GM21360 (cell line): ENCODE data around the gene SLC35B2.
"Not testable (repeated sequence)": the region's sequence is repeated elsewhere in the genome, so short reads cannot be mapped to it uniquely, and the experiment has no call there.

Source experiments
- ATAC-seq: cut with Tn5 transposase; IDR thresholded peaks from one replicate; pipeline ENCODE4 v1.9.1; 2021; ENCODE audit warnings: mild to moderate bottlenecking, moderate library complexity; ENCODE audit not compliant: unreplicated experiment

The SLC35B2 gene

DNA sequence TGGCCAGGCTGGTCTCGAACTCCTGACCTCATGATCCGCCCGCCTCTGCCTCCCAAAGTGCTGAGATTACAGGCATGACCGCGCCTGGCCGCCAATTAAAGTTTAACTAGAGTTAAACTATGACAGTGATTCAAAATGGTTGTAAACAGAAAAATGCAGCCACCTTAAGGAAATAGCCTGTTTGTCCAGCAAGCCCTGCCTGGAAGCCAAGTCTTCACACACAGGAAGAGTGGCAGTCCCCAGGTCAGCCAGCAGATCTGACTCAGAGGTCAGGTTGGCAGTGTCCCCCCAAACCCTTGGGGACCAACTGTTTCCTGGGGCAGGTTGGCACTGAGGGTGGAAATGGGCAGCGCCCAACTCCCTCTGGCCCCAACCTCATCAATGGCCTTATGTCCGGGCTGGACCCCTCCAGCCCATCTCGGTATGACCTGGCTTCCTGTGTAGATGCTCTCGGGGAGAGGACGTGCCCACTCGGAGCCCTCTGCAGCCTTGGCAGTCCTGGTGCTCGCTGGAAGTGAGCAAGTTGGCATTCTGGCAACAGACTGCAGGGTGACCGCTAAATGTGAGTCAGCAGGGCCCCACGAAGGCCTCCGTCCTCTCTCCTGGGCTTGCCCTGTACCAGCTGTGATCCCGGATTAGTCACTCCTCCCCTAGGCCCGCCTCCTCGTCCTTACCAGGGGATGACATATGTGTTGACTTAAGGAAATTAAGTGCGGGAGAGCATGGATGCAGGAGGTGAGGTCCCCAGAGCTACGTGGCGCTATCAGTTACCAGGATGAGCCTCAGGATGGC lies 20.1 kb downstream of the SLC35B2 start:
- ATAC-seq: peak; percentile 41

DNA sequence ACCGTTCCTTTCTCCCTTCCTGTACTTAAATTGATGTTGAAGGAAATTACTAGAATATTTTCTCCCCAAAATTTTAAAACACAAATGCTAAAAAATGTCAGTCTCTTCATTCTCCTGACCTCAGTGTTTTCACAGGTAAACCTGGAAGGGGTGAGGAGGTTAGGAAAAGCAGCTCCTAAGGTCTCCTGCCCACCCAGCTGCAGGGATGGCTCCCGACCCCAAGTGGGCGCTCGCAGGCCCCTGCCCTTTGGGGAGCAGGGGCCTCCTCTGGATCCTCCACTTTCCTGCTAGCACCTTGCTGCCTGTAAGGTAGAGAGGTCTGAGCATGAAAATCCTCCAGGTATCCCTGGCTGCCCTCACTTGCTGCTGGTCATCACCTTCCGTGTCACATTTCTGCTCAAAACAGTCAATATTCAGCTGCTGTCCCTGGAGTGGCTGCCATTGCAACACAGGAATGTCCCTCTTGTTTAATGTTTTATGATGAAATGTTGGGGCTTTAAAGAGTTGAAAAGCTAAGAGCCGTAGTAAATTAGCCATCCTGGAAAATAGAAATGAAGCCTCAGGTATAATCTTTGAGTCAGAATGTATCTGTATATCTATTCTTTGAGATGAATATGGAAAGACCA lies 21.3 kb downstream of the SLC35B2 start:
- no peak for ATAC-seq

DNA sequence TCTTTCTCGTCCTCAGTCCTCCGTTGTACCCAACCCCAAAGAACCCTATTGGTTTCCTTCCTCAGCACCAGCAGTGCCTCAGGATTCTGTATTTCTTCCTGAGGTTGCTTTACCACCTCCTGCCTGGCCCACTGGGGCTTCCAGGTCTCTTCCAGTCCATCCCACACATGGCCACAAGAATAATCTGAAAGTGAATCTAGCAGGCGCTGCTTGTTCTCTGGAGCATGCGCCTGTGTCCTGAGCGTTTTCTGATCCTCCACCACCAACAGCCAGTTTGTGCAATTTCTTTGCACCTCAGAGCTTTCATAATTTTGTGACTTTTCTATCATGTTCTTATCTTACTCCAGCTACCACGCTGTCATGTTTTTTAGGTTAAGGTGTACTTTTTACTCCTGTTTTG lies 22.1 kb downstream of the SLC35B2 start:
- ATAC-seq: no peak

DNA sequence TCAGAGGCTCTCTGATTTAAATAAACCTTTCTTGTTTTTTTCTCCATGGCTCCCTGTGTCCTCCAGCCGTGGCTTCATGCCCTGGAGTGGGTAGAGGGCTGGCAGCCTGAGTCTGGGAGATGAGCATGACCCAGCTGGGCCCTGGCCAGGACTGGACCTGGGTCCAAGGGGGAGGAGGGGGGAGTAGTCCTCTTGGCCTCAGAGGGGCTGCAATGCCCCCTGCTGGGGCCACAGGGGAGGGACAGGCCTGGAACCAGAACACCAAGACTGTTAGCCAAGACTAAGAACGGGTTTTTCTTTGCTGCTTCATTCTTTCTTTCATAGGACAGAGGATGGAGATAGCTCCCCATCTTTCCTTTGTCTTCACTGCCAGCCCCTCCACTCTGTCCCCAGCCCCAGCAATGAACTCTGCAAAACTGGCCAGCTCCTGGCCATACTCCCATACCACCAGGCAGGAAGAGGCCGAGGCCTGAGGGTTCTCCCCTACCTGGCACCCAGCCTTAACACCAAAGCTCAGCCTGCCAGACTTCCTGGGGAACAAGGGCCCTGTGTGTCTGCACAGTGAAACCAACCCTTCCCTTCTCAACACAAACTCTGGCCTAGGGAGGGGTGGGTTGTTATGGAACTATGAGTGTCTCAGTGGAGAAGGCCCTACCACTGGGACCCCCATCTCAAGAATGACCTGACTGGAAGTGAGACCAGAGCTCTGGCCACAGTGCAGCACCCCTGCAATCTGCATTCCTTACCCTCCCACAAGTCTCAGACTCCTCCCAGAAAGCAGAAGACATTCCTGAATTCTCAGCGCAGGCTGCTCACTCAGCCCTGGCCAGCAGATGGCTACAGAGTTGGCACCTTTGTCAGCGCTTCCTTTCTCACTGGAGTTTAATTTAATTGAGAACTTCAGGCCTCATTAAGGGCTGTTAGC lies 23.0 kb downstream of the SLC35B2 start:
- ATAC-seq: no peak

DNA sequence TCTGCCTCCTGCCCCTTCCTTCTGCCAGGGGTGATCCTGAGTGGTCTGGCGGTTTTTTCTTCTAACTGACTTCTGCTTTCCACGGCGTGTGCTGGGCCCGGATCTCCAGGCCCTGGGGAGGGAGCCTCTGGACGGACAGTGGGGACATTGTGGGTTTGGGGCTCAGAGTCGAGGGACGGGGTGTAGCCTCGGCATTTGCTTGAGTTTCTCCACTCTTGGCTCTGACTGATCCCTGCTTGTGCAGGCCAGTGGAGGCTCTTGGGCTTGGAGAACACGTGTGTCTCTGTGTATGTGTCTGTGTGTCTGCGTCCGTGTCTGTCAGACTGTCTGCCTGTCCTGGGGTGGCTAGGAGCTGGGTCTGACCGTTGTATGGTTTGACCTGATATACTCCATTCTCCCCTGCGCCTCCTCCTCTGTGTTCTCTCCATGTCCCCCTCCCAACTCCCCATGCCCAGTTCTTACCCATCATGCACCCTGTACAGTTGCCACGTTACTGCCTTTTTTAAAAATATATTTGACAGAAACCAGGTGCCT lies 23.7 kb downstream of the SLC35B2 start:
- ATAC-seq: no peak

DNA sequence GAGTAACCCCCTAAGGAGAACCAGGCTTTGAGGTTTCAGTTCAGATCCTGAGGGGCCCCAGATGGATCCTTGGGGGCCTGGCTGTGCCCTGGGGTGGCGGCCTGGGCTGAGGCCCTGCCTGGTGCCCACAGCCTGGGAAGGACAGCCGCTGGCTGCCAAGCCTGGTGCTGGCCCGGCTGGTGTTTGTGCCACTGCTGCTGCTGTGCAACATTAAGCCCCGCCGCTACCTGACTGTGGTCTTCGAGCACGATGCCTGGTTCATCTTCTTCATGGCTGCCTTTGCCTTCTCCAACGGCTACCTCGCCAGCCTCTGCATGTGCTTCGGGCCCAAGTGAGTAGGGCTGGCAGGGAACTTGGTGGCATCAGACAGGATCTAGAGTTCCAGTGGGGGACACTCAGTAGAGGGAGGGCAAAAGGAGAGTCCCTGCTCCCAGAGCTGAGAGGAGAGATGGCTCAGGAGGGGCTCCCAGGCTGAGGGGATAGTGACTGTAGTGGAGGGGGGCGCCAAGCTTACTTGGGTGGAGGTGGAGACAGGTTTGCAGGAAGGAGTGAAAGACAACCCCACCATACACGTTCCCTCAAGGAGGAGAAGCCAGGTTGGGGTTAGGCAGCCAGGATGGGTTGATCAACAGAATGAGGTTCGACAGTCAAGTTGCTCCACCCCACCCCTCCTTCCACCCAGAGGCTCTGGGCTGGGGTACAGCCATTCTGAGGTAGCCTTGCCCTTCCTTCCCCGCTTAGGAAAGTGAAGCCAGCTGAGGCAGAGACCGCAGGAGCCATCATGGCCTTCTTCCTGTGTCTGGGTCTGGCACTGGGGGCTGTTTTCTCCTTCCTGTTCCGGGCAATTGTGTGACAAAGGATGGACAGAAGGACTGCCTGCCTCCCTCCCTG lies 24.4 kb downstream of the SLC35B2 start:
- ATAC-seq: no peak

DNA sequence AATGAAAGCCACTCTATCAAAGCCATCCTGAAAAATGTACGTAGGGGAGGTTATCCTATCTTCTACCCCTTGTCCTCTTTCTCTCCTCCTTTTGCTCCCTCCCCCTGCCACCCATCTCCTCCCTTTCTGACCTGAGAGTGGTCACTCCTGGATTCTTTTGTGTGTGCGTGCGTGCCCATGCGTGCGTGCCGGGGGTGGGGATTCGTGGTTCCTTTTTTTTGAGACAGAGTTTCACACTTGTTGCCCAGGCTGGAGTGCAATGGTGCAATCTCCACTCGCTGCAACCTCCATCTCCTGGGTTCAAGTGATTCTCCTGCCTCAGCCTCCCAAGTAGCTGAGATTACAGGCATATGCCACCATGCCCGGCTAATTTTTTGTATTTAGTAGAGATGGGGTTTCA lies 25.9 kb downstream of the SLC35B2 start:
- not testable (repeated sequence) for ATAC-seq

DNA sequence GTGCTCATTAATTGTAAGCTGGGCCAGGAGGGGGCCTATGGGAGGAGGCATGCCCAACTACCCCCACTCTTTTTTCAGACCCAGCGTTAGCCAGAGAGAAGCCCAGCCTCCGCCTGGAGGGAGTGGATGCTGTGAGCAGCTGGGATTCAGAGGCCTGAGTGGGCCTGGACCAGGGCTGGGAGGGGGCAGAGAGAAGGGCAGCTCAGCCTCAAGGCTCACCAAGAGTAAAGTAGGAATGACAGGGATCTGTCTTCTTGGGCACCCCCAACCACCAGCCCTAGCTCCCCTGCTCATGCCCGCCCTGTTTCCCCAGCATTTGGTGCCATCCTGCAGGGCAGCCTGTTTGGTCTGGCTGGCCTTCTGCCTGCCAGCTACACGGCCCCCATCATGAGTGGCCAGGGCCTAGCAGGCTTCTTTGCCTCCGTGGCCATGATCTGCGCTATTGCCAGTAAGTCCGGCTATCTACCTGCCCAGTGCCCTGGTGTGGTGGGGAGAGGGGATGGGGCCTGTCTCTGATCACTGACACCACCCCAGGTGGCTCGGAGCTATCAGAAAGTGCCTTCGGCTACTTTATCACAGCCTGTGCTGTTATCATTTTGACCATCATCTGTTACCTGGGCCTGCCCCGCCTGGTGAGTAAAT lies 27.2 kb downstream of the SLC35B2 start:
- ATAC-seq: no peak

DNA sequence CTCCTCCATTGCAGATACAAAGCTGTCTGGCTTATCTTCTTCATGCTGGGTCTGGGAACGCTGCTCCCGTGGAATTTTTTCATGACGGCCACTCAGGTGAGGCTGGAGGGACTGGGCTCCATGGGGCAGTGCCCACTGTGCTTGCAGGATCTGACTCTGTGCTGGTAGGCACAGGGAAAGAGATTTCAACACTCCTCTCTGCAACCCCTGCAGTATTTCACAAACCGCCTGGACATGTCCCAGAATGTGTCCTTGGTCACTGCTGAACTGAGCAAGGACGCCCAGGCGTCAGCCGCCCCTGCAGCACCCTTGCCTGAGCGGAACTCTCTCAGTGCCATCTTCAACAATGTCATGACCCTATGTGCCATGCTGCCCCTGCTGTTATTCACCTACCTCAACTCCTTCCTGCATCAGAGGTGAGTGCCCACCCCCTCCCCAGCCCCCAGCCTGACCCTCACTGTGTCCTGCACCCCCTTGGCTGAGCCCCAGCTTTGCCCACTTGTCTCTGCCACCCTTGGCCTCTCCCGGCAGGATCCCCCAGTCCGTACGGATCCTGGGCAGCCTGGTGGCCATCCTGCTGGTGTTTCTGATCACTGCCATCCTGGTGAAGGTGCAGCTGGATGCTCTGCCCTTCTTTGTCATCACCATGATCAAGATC lies 27.8 kb downstream of the SLC35B2 start:
- ATAC-seq: no peak

DNA sequence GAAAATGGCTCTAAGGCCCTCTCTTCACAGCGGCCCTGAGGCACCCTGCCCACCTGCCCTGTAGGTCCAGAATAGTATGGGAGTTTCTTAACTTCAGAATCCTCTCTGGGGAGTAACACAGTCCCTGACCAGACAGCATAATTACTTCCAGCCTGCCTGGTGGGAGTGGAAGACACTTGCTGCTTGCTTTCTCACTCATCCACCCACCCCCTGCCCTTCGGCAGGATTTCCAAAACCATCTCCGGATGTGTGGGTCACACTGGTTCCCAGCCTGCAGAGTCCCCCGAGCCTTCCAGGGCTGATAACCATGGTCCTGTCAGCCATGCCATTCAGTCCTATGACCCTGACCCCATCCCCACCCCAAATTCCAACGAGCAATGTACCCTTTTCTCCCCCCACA lies 28.5 kb downstream of the SLC35B2 start:
- no peak for ATAC-seq

DNA sequence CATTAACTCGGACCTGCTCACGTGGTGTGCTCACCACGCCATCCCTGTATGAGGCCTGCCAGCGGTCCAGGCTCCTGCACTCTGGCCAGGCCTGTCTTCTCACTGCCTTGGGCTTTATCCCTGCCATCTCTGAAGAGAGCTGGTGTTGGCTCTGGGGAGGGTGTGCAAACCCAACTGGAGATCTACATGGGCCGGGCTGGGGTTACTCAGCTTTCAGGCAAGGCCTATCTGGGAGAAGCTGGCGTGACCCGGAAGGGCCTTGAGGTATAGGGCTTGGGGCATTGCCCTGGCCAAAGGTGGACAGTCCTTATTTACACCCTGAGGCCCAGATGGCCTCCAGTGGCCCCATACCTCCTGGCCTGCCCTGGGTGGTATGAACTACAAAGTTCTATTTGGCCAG lies 28.9 kb downstream of the SLC35B2 start:
- no peak for ATAC-seq

DNA sequence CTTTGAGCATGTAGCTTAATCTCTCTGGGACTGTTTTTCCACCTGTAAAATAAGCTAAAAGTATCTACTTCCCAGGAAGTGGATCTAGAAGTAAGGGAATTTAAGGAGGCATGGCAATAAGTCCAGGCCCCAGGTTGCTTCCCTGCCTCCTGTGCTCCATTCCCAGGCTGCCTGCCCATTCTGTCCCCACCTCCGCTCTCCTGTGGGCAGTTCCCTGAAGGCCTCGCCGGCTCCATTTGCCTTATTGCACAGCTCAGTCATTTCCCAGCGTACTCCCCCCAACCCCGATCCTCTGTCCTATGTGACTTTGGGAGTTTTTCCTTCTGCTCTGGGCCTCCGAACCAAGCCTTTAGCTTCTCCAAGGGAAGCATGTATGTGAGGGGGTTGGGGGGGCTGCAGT lies 29.3 kb downstream of the SLC35B2 start:
- ATAC-seq: no peak

DNA sequence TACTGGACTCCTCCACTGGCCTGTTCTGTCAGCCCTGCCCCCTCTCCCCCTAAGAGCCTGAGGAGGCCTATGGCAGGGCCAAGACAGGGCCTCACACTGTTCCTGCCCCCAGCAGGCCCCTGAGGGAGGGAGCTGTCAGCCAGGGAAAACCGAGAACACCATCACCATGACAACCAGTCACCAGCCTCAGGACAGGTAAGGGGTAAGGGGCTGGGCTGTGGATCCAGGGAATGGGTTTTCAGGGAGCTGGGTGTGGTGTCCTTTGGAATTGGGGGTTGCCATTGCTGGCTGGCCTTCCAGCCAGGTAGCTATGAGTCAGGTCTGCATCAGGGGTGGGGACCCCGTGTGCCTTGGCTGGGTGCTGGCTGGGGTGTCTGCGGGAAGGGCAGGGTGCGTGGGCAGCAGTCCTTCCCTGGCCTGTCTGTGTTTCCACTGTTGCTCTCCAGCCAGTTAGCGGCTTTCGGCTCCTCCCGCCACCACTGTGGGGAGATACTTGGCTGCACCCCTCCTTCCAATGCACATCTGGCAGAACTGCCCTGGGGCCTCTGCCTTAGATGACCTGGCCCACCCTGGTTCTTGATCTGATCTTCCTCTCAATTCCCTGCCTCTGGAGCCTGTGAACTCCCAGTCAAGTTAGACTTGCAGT lies 30.1 kb downstream of the SLC35B2 start:
- no peak for ATAC-seq

DNA sequence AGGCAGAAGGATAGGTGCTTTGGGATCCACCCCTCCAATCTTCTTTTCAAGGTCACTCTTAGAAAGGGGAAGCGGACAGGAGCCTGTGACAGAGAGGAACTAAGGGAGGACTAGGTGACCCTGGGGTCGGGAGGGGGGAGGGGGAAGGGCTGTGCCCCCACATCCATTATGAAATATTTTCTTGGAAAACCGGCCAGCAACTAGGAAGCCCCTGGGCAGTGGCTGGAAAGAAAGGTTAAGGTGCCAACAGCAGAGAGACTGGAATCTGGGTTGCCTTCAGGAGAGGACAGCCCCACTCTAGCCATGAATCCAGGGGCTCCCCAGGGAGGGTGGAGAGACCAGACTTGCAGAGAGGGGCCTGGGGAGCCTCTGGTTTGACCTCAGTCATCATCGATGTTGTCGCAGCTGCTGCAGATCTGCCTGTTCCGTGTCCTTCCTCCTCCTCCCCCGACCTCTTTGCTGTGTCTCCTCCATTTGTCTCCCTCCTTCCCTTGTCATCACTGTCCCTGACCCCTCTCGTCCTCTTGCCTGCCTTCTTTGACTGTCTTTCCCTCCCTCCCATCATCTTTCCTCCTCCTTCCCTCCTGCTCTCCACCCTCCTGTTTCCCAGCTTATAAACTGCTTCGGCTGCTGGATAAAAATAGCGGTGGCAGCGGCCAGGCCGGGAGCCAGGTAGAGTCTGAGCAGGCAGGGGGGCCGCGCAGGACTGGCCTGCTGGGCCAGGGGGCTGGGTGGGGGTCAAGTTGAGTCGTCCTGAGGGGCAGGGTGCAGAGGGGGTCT lies 30.8 kb downstream of the SLC35B2 start:
- no peak for ATAC-seq

DNA sequence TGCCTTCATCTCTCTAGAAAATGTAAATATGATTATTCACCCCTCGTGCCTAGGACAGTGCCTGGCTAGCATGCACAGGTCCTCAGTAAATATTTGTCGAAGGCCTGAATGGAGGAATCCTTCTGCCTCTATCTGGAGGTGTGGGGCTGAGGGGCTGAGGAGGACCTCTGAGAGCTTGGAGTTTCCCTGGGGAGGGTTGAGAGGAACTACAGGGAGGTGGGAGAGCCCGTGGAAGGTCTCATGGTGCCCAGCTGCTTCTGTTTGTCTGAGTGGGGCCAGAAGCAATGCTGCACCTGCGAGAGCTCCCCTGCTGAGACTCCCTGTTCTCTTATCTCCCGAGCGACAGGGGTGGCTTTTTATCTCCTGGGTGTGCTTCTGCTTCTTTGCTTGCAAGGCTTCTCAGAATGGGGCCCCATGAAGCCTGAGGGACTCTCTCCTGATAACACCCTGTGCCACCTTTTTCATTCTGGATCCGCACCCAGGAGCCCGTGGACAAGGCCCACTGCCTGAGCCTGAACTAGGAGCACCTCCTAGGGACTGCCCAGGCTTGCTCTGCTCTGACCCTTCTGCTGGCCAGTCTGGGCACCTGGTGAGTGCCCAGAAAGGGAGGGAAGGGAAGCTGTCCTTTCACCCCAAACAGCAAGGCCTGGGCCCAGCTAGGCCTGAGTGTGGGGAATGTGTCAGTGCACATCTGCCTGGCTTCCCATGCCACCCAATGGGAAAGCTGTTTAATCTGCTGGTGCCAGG lies 31.6 kb downstream of the SLC35B2 start:
- no peak for ATAC-seq

DNA sequence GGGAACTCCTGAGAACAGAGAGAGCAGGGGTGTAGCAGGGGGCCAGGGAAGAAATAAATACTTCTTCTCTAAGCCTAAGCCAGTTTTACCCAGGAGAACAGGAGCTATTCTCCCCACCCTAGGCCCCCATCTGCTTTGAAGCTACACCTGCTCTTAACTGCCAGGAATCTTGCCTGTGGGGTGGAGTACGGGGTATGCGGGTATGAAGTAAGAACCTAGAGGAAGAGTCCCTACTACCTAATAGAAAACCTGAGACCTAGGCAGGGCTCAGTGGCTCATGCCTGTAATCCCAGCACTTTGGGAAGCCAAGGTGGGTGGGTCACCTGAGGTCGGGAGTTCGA lies 32.4 kb downstream of the SLC35B2 start:
- no peak for ATAC-seq
